ENCODE measurements around the gene IGSF11. TPM values are rescaled to one million over a fixed set of nuclear protein-coding genes. Genes with fewer than 3 reads are reported as not detected.
A peak's percentile ranks its signal among the peaks of the same experiment; 100 is the strongest.
"Not testable (repeated sequence)": the region's sequence is repeated elsewhere in the genome, so short reads cannot be mapped to it uniquely, and the experiment has no call there.

Gene IGSF11
- total RNA-seq (not detected), polyA plus RNA-seq (not detected)

- H3K27ac ChIP-seq (ENCODE audit: insufficient read depth, low read length, poor library complexity, severe bottlenecking), result no peak within 1 kb of the TSS
- peaks cover 28% of the 10 kb centered on the region for H3K27me3 ChIP-seq (ENCODE audit: control insufficient read depth, insufficient read depth, low read length)
- Mint-ChIP-seq H3K27me3 (peaks cover 64% of the 10 kb centered on the region), H3K4me3 (peak within 1 kb of the TSS; percentile 62 to 93 (median 86)), H3K4me1 (peaks cover 0 to 11% (median 9%) of the 10 kb centered on the region in 4 donors), H3K9me3 (peaks cover 0 to 3% (median 0%) of the 10 kb centered on the region in 7 donors), H3K27ac (no peak within 1 kb of the TSS), H3K36me3 (no peaks in the 10 kb centered on the region)
- no peaks in the 10 kb centered on the region for H3K9me3 ChIP-seq (ENCODE audit: control insufficient read depth in 2 of 2, low read length in 2 of 2)
- DNase-seq (peak; percentile 32 to 55 (median 40)), ATAC-seq (ENCODE audit: low read depth in 2 of 2) (peak; percentile 77 to 88)
- H3K36me3 ChIP-seq (ENCODE audit: control insufficient read depth, insufficient read depth, low read length), result no peaks in the 10 kb centered on the region
- no peak within 1 kb of the TSS for H3K4me3 ChIP-seq (ENCODE audit: low read depth, low read length)
- peaks cover 10% of the 10 kb centered on the region for H3K4me1 ChIP-seq (ENCODE audit: control insufficient read depth, insufficient read depth, low read length, poor library complexity, severe bottlenecking)
Observed at GRCh38 chr3:119034256-119035013, at the start of gene IGSF11. Gene IGSF11 (minus strand): TSS chr3:119034846. CDS start chr3:119034582, 264 bp downstream.

- Mint-ChIP-seq H3K27me3 (no peaks in the 10 kb centered on the region), H3K4me3 (no peak overlapping the region), H3K4me1 (no peaks in the 10 kb centered on the region), H3K36me3 (no peaks in the 10 kb centered on the region), H3K9me3 (peaks cover 0 to 6% (median 3%) of the 10 kb centered on the region in 7 donors), H3K27ac (no peak overlapping the region)
- DNase-seq (no peak), ATAC-seq (ENCODE audit: low read depth in 2 of 2) (no peak)
- H3K4me3 ChIP-seq (ENCODE audit: low read depth, low read length), result no peak overlapping the region
- no peaks in the 10 kb centered on the region for H3K36me3 ChIP-seq (ENCODE audit: control insufficient read depth, insufficient read depth, low read length)
- no peaks in the 10 kb centered on the region for H3K4me1 ChIP-seq (ENCODE audit: control insufficient read depth, insufficient read depth, low read length, poor library complexity, severe bottlenecking)
- H3K27ac ChIP-seq (ENCODE audit: insufficient read depth, low read length, poor library complexity, severe bottlenecking), result no peak overlapping the region
- H3K27me3 ChIP-seq (ENCODE audit: control insufficient read depth, insufficient read depth, low read length), result peaks cover 2% of the 10 kb centered on the region
- no peaks in the 10 kb centered on the region for H3K9me3 ChIP-seq (ENCODE audit: control insufficient read depth in 2 of 2, low read length in 2 of 2)
Observed at GRCh38 chr3:119080364-119080763, 45.7 kb upstream of the IGSF11 start.

GRCh38 chr3:119073258-119074001 is 38.8 kb upstream of the IGSF11 start:
- no peak overlapping the region for H3K27ac Mint-ChIP-seq
- H3K36me3 Mint-ChIP-seq, result no peaks in the 10 kb centered on the region
- H3K36me3 ChIP-seq (ENCODE audit: control insufficient read depth, insufficient read depth, low read length), result no peaks in the 10 kb centered on the region
- H3K9me3 ChIP-seq (ENCODE audit: control insufficient read depth in 2 of 2, low read length in 2 of 2), result peaks cover 0 to 2% of the 10 kb centered on the region in 2 experiments
- H3K27me3 Mint-ChIP-seq, result peaks cover 13% of the 10 kb centered on the region
- no peak overlapping the region for H3K4me3 ChIP-seq (ENCODE audit: low read depth, low read length)
- no peaks in the 10 kb centered on the region for H3K27me3 ChIP-seq (ENCODE audit: control insufficient read depth, insufficient read depth, low read length)
- H3K27ac ChIP-seq (ENCODE audit: insufficient read depth, low read length, poor library complexity, severe bottlenecking), result no peak overlapping the region
- no peak overlapping the region for H3K4me3 Mint-ChIP-seq
- ATAC-seq (ENCODE audit: low read depth in 2 of 2) (no peak), DNase-seq (no peak)
- no peaks in the 10 kb centered on the region for H3K4me1 Mint-ChIP-seq
- no peaks in the 10 kb centered on the region for H3K4me1 ChIP-seq (ENCODE audit: control insufficient read depth, insufficient read depth, low read length, poor library complexity, severe bottlenecking)
- H3K9me3 Mint-ChIP-seq, result peaks cover 0 to 8% (median 6%) of the 10 kb centered on the region in 7 donors

- not testable (repeated sequence) for H3K4me3 Mint-ChIP-seq; H3K9me3 ChIP-seq (ENCODE audit: control insufficient read depth in 2 of 2, low read length in 2 of 2); H3K4me1 Mint-ChIP-seq; H3K27ac ChIP-seq (ENCODE audit: insufficient read depth, low read length, poor library complexity, severe bottlenecking); H3K36me3 Mint-ChIP-seq; ATAC-seq (ENCODE audit: low read depth in 2 of 2); H3K27me3 ChIP-seq (ENCODE audit: control insufficient read depth, insufficient read depth, low read length); H3K27ac Mint-ChIP-seq; H3K4me3 ChIP-seq (ENCODE audit: low read depth, low read length); H3K9me3 Mint-ChIP-seq; DNase-seq; H3K4me1 ChIP-seq (ENCODE audit: control insufficient read depth, insufficient read depth, low read length, poor library complexity, severe bottlenecking); H3K36me3 ChIP-seq (ENCODE audit: control insufficient read depth, insufficient read depth, low read length)
- peaks cover 19% of the 10 kb centered on the region for H3K27me3 Mint-ChIP-seq
Observed at GRCh38 chr3:119072451-119072850, 37.8 kb upstream of the IGSF11 start.

- no peak overlapping the region for H3K4me3 Mint-ChIP-seq
- H3K27ac Mint-ChIP-seq, result no peak overlapping the region
- Histone ChIP-seq H3K4me1 (ENCODE audit: control insufficient read depth, insufficient read depth, low read length, poor library complexity, severe bottlenecking) (no peaks in the 10 kb centered on the region), H3K27ac (ENCODE audit: insufficient read depth, low read length, poor library complexity, severe bottlenecking) (no peak overlapping the region), H3K36me3 (ENCODE audit: control insufficient read depth, insufficient read depth, low read length) (no peaks in the 10 kb centered on the region), H3K9me3 (ENCODE audit: control insufficient read depth in 2 of 2, low read length in 2 of 2) (peaks cover 0 to 2% of the 10 kb centered on the region in 2 experiments), H3K4me3 (ENCODE audit: low read depth, low read length) (no peak overlapping the region), H3K27me3 (ENCODE audit: control insufficient read depth, insufficient read depth, low read length) (no peaks in the 10 kb centered on the region)
- peaks cover 22% of the 10 kb centered on the region for H3K27me3 Mint-ChIP-seq
- H3K36me3 Mint-ChIP-seq, result no peaks in the 10 kb centered on the region
- DNase-seq (no peak), ATAC-seq (ENCODE audit: low read depth in 2 of 2) (no peak)
- peaks cover 0 to 6% (median 3%) of the 10 kb centered on the region in 7 donors for H3K9me3 Mint-ChIP-seq
- H3K4me1 Mint-ChIP-seq, result no peaks in the 10 kb centered on the region
Observed at GRCh38 chr3:119069725-119070124, 35.1 kb upstream of the IGSF11 start.

- no peak overlapping the region for H3K27ac ChIP-seq (ENCODE audit: insufficient read depth, low read length, poor library complexity, severe bottlenecking)
- no peak for DNase-seq
- H3K27ac Mint-ChIP-seq, result no peak overlapping the region
Observed at GRCh38 chr3:119063471-119063870, 28.8 kb upstream of the IGSF11 start.

GRCh38 chr3:119062892-119063291 is 28.2 kb upstream of the IGSF11 start:
- no peaks in the 10 kb centered on the region for H3K36me3 Mint-ChIP-seq
- no peaks in the 10 kb centered on the region for H3K9me3 ChIP-seq (ENCODE audit: control insufficient read depth in 2 of 2, low read length in 2 of 2)
- DNase-seq, result no peak
- no peak overlapping the region for H3K27ac Mint-ChIP-seq
- H3K4me1 Mint-ChIP-seq, result no peaks in the 10 kb centered on the region
- no peak overlapping the region for H3K4me3 Mint-ChIP-seq
- H3K4me3 ChIP-seq (ENCODE audit: low read depth, low read length), result no peak overlapping the region
- no peaks in the 10 kb centered on the region for H3K36me3 ChIP-seq (ENCODE audit: control insufficient read depth, insufficient read depth, low read length)
- H3K27ac ChIP-seq (ENCODE audit: insufficient read depth, low read length, poor library complexity, severe bottlenecking), result no peak overlapping the region
- H3K9me3 Mint-ChIP-seq, result peaks cover 0 to 7% (median 0%) of the 10 kb centered on the region in 7 donors
- H3K27me3 Mint-ChIP-seq, result peaks cover 13% of the 10 kb centered on the region
- peaks cover 2% of the 10 kb centered on the region for H3K27me3 ChIP-seq (ENCODE audit: control insufficient read depth, insufficient read depth, low read length)
- no peak for ATAC-seq (ENCODE audit: low read depth in 2 of 2)
- no peaks in the 10 kb centered on the region for H3K4me1 ChIP-seq (ENCODE audit: control insufficient read depth, insufficient read depth, low read length, poor library complexity, severe bottlenecking)

More at GRCh38 chr3:119063471-119063870, 28.8 kb upstream of the IGSF11 start:
- H3K4me1 Mint-ChIP-seq, result no peaks in the 10 kb centered on the region
- Histone ChIP-seq H3K9me3 (ENCODE audit: control insufficient read depth in 2 of 2, low read length in 2 of 2) (no peaks in the 10 kb centered on the region), H3K4me3 (ENCODE audit: low read depth, low read length) (no peak overlapping the region), H3K36me3 (ENCODE audit: control insufficient read depth, insufficient read depth, low read length) (no peaks in the 10 kb centered on the region), H3K4me1 (ENCODE audit: control insufficient read depth, insufficient read depth, low read length, poor library complexity, severe bottlenecking) (no peaks in the 10 kb centered on the region), H3K27me3 (ENCODE audit: control insufficient read depth, insufficient read depth, low read length) (peaks cover 2% of the 10 kb centered on the region)
- H3K27me3 Mint-ChIP-seq, result peaks cover 15% of the 10 kb centered on the region
- H3K9me3 Mint-ChIP-seq, result peaks cover 0 to 7% (median 0%) of the 10 kb centered on the region in 7 donors
- H3K36me3 Mint-ChIP-seq, result no peaks in the 10 kb centered on the region
- no peak overlapping the region for H3K4me3 Mint-ChIP-seq
- no peak for ATAC-seq (ENCODE audit: low read depth in 2 of 2)
